Mesenteric fat pad (tissue), 1 donor: ENCODE data around the gene GREB1L. TPM values are rescaled to one million over a fixed set of nuclear protein-coding genes. Genes with fewer than 3 reads are reported as not detected.

Experiments
- DNase-seq: peaks from one replicate; pipeline ENCODE4 v3.0.0-alpha.2; 2020; ENCODE audit warnings: low spot score
- total RNA-seq: library from RNA; stranded (reverse); fragmentation: NEBNext Ultra II Directional; extraction: Animal tissue kit (Norgen Biotek cat#: 25700); gene quantifications from one replicate; pipeline ENCODE4 v1.2.1, GENCODE V29; 2021
- donor health status: DM: yes; HTN: yes; CAD: no.

GREB1L gene
- total RNA-seq, 1 donor from 2014 or later: 8.6 TPM

GRCh38 chr18:21479721-21480120 is 237.7 kb downstream of the GREB1L start:
- DNase-seq: no peak

DNA sequence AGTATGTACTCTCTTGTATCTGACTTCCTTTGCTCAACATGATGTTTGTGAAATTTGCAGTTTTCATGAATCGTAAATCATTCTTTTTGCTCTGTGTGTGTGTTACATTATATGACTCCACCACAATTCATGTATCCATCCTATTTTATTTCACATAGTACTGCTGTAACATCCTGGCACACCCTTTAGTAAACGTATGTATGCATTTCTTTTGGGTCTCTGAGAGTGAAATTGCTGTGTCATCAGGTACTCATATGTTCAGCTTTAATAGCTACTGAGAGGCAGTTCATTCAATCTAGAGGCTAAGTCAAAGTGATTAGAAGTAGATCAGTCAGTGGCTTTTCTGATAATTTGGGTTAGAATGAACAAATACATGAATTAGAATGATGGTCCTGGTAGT is 239.7 kb downstream of the GREB1L start:
- DNase-seq: no peak

DNA sequence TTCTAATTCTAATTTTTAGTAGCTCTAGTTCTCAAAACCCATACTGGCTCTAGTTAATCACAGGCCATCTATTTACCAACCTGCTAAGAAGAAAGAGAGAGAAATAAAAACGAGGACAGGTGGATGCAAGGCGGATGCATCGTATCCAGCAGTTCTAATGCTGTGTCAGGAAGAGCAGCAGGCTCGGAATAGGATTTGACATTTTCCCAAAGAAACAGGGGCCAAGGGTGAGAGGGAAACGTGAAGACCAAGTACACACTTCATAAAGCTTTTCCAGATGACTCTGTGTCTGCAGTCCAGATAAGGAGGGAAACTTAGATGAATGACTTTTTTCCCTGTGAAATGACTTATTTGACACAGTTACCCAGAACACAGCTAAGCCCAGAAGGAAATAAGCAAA is 241.0 kb downstream of the GREB1L start:
- no peak for DNase-seq

DNA sequence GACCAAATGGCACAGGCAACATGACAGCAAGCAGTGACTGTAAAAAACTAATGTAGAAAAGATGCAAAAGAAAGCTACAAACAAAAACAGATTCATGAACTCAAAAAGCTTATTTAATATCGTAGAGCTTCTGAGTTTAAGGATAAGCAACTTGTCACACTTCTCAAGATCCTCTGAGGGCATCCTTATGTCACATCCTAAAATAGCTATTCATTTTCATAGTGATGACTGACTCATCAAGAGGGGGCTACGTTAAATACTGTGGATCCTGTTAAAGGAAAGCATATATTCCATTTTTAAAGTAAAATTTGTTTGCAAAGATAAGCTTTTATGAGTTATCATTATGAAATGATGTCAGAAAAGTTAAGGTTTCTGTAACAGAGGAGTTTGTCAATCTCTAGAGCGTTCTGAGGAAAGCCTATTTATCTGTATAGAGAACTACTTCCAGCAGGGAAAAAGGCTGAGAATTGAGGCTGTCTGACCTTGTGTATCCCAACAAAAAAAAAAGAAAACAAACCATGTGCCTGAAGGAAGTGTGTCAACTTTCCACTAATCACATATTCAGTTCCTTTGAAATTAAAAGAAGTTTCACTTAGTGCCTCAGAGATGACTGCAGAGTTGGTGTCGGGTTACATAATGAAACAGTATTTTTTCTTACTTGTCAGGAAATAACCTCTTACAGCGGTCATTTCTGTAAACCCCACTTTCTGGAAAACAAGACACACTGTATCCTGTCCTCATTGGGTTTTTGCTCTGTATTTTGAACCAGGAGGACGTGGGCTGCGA is 243.0 kb downstream of the GREB1L start:
- DNase-seq: no peak

DNA sequence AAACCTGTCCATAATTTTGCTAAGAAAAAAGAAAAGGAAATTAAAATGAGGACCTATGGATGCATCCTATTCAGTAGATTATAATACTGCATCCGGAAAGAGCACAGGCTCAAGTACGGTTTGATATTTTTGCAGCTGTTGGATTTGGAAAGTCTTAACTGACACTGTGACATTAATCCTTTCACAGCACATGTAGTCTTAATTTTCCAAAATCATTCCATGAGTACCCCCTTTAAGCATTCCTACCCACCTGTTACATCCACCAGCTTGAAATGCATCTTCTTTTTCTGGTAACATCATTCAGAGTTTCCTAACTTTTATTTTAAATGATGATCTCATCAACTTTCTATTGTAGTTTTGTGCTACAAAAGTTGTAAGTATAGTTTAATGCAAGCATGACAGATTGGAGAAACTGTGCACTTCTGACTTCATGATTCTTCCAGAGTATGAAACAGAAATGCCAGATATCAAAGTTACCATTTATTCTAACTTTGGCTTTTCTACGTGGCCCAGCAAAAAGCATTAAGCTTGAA is 244.9 kb downstream of the GREB1L start:
- DNase-seq: no peak

DNA sequence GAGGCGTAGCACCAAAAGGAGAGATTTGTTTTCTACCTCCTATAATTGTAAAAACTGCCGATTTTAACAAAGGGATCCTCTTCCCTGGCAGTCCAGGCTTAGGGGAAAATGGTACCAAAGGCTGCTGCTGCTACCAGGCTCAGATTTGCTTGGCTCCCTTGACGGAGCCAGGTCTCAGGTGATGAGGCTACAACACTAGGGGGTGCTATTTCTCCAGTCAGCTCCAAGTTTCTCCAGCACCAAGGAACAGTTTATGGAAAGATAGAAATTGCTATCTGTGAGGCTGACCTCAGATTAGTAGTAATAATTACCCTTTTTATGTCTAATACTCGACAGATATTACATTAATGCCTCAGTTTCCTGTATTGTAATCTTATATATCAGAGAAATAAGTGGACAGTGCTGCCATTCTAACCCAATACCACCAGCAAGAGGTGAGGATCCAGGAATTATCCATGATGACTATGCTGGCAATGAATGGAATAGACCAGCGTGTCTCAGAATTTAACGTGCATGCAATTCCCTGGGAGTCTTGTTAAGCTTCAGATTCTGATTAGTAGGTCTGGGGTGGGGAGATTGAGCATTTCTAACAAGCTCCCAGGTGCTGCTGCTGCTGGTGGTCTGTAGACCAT is 247.2 kb downstream of the GREB1L start:
- no peak for DNase-seq

- DNase-seq: no peak
Observed at GRCh38 chr18:21489919-21490495, 248.0 kb downstream of the GREB1L start.

GRCh38 chr18:21490748-21491147 is 248.7 kb downstream of the GREB1L start:
- DNase-seq: no peak

DNA sequence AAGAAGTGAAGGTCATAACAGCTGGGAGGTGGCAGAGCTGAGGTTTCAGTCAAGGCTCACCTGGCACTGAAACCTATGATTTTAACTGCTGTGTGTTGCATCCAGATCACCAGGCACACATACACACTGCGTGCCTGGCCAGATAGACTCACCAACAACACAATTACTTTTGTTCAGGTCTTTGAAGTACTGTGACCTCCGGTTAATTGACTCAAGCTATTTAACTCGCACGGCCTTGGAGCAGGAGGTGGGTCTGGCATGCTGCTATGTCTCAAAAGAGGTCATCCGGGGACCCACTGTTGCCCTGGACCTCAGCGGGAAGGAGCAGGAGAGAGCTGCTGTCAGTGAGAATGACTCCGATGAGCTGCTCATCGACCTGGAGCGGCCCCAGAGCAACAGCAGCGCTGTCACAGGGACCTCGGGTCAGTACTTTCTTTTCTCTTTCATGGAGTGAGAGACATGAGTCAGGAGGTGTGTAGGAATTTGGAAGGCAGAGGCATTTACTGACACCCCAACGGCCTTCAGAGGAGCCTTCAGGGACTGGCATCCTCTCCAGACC is 254.3 kb downstream of the GREB1L start:
- DNase-seq: no peak

- no peak for DNase-seq
Observed at GRCh38 chr18:21499997-21500396, 258.0 kb downstream of the GREB1L start.

DNA sequence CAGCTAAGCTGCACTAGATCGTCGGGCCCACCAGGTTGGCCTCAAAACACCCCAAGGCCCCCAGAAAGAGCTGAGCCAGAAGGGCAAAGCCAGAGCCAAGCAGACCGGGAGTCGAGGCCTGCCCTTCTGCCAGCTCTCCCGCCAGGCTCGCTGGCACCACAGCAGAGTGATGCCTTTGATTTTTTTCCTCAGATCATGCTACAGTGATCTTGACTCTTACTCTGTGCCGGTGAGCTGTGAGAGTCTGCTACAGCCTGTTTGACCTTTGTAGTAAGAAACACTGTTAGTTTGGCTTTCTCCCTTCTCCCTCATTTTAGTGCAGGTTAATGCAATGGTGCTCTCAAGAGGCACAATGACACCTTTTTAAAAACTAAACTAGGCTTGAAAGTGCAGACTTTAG is 260.6 kb downstream of the GREB1L start:
- DNase-seq: no peak

GRCh38 chr18:21507913-21508701 is 266.1 kb downstream of the GREB1L start:
- no peak for DNase-seq

DNA sequence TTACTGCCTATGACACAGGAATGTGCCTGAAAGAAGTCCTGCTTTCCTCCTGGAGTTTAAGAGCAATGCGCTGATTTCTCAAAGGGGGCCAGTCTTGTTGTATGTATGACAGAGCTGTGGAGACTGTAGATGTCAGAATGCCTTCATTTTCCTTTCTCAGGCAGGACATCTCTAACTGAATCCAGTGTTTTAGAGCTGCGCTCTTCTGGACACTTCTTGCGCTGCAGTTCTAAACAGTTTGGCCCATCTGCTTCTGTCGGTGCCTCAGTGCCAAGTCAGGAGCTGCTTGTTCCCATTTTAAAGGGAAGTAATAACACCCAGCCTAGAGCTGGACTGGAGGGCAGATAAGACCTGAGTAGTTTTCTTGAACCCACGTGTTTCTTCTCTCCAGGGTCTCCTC is 267.0 kb downstream of the GREB1L start:
- no peak for DNase-seq

GRCh38 chr18:21513292-21513691 is 271.3 kb downstream of the GREB1L start:
- no peak for DNase-seq

DNA sequence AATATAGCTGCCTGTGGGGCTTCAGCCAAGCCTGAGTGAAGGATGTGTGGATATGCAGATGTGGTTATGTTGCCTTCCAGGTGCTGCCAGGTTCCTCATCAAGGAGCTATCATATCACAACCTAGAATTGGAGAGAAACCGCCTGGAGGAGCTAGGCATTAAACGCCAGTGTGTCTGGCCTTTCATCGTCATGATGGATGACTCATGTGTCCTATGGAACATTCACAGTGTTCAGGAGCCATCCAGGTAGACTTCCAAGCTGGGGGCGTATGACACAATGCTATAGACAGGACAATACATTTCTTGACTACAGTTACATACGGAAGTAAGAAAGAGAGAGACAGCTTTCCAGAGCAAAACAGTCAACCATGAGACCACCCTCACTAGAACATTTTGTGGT is 271.7 kb downstream of the GREB1L start:
- no peak for DNase-seq

- DNase-seq: no peak
Observed at GRCh38 chr18:21522530-21522929, 280.5 kb downstream of the GREB1L start.

- DNase-seq: no peak
Observed at GRCh38 chr18:21525916-21526315, 283.9 kb downstream of the GREB1L start.

DNA sequence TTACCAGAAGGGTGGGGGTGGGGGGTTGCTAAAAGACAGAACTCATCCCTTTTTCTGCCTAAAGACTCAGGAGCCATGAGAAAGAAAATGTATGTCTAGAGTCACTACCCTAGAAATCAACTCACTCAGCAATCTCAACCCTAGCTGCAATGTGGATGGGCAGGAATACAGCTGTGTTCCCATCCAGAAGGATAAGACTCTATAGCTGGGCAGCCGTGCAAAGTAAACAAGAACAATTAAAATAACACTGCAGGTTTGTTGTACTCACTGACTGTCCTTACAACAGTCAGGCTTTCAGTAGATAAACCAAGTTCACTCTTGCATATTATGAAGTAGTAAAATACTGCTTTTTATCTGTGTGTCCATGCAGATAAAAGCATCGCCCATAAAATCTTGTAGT is 284.4 kb downstream of the GREB1L start:
- no peak for DNase-seq

DNA sequence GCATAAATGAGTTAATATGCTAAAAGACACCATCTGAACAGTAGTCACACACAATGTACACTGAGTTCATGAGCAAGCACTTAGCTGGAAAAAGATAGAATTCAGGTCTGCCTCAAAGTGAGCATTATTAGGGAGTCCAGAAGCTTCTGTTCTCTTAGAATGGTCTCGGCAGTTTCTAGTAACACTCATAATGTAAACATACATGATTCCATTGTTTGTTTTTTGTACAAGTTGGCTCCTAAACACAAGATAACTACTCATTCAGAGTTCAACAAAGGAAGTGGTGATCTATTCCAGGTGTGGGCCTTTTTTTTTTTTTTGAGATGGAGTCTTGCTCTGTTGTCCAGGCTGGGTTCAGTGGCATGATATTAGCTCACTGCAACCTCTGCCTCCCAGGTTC is 292.3 kb downstream of the GREB1L start:
- no peak for DNase-seq

GRCh38 chr18:21538230-21538629 is 296.2 kb downstream of the GREB1L start:
- DNase-seq: no peak

- no peak for DNase-seq
Observed at GRCh38 chr18:21546423-21546822, 304.4 kb downstream of the GREB1L start.
